IMR-90 (cell line): ENCODE data around the gene GABBR2.

Source experiments
- POLR2A ChIP-seq: IDR thresholded peaks from 2 replicates; pipeline ENCODE4 v1.6.1; 2012; ENCODE audit warnings: mild to moderate bottlenecking, low read depth, low read length
- RFX5 ChIP-seq: IDR thresholded peaks from 2 replicates; pipeline ENCODE4 v1.8.0; 2012; ENCODE audit warnings: low read depth, mild to moderate bottlenecking, low read length, moderate library complexity
- TF ChIP-seq, protein P1 (sequence below): conservative IDR thresholded peaks from 2 replicates; pipeline ENCODE4 v1.5.1; 2012; ENCODE audit warnings: mild to moderate bottlenecking, low read depth, low read length, improper control_type of control experiment

DNA sequence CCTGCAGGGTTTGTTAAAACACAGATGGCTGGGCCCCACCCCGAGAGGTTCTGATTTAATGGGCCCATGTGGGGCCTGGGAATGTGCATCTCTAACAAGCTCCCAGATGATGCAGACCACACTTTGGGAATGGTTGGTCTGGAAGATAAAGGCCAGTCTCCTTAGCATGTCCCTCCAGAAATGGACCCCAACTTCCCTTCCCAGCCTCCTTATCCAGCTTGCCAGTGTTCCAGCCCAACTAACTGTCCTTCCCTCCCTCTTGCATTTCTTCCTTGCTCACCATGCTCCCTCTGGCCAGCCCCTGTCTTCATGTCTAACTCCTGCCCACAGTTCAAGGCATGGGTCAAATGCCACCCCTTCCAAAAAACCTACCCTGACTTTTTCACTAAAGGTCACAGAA lies 257.2 kb downstream of the GABBR2 start:
- TF ChIP-seq, protein P1, sequence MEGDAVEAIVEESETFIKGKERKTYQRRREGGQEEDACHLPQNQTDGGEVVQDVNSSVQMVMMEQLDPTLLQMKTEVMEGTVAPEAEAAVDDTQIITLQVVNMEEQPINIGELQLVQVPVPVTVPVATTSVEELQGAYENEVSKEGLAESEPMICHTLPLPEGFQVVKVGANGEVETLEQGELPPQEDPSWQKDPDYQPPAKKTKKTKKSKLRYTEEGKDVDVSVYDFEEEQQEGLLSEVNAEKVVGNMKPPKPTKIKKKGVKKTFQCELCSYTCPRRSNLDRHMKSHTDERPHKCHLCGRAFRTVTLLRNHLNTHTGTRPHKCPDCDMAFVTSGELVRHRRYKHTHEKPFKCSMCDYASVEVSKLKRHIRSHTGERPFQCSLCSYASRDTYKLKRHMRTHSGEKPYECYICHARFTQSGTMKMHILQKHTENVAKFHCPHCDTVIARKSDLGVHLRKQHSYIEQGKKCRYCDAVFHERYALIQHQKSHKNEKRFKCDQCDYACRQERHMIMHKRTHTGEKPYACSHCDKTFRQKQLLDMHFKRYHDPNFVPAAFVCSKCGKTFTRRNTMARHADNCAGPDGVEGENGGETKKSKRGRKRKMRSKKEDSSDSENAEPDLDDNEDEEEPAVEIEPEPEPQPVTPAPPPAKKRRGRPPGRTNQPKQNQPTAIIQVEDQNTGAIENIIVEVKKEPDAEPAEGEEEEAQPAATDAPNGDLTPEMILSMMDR = no peak
- no peak for TF ChIP-seq RFX5
- no peak for TF ChIP-seq POLR2A
